OCI-LY7 (cell line): Measurements from ENCODE around the gene CADM2.

Experiments
- EZH2phosphoT487 ChIP-seq: fragments of 200-600 bp; sonication (generic); IDR thresholded peaks from 2 replicates; pipeline ENCODE4 v1.6.1; 2018; ENCODE audit warnings: low read depth, borderline replicate concordance, mild to moderate bottlenecking, mixed run types, antibody characterized with exemption, low read length, moderate library complexity, mixed read lengths
- TF ChIP-seq, protein P1 (sequence below): fragments of 200-600 bp; sonication (generic); conservative IDR thresholded peaks from 2 replicates; pipeline ENCODE4 v1.5.1; 2014; ENCODE audit warnings: mild to moderate bottlenecking, antibody characterized with exemption, low read length, moderate library complexity, mixed read lengths

DNA sequence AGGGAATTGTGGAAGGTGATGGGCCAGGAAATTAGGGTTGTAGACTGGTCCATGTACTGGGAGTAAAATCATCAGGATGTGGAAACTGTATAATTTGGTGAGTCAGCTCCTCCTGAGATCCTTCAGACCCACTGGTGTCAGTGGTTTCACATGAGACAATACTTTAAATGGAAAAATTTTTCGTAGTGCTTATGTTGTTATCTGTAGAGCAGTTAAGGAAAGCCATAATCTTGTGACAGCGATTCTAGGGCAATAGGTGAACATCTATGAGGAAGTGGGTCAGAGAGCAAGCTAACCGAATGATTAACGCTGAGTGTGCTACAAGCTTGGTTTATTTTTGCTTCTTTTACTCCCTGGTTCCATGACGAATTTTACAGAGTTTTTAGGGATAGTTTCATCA lies 200.6 kb downstream of the CADM2 start:
- TF ChIP-seq EZH2phosphoT487 = no peak
- TF ChIP-seq, protein P1, sequence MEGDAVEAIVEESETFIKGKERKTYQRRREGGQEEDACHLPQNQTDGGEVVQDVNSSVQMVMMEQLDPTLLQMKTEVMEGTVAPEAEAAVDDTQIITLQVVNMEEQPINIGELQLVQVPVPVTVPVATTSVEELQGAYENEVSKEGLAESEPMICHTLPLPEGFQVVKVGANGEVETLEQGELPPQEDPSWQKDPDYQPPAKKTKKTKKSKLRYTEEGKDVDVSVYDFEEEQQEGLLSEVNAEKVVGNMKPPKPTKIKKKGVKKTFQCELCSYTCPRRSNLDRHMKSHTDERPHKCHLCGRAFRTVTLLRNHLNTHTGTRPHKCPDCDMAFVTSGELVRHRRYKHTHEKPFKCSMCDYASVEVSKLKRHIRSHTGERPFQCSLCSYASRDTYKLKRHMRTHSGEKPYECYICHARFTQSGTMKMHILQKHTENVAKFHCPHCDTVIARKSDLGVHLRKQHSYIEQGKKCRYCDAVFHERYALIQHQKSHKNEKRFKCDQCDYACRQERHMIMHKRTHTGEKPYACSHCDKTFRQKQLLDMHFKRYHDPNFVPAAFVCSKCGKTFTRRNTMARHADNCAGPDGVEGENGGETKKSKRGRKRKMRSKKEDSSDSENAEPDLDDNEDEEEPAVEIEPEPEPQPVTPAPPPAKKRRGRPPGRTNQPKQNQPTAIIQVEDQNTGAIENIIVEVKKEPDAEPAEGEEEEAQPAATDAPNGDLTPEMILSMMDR = no peak
